ENCODE results near the gene CDYL2.

GRCh38 chr16:80672379-80672778, 132.0 kb downstream of the CDYL2 start:
- TF ChIP-seq CTCF (conservative IDR thresholded peaks at IDR 0.05 in 1 of 2, IDR thresholded peaks at IDR 0.05 in 1 of 2; ENCODE audit: extremely low read depth in 1 of 2, insufficient read depth in 1 of 2, low read depth in 1 of 2, low read length in 2 of 2) (no peak), EZH2 (IDR thresholded peaks at IDR 0.05; ENCODE audit: borderline replicate concordance, low read length) (no peak)
